ENCODE data around the gene PSMA1. TPM values are rescaled to one million over a fixed set of nuclear protein-coding genes. Genes with fewer than 3 reads are reported as not detected.
A peak's percentile ranks its signal among the peaks of the same experiment; 100 is the strongest.

The PSMA1 gene
- total RNA-seq, 1 donor from 2014 or later, result 123 TPM

DNA sequence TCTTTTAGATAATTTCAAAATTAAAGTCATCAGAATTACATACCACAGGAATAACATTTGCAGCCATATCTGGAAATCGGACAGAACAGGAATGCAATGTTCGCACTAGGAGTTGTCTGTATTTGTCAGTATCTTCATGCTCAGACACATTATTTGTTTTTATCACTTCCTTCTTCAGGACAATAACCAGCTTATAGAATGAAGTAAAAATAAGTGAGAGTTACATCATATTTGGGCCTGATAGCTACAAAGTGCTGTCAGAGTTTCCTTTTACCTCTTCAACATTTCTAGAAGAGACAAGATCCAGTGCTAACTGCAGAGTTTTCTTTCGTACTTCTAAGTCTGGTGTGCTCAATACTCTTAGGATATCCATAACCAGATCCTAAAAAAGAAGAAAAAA lies 39.5 kb downstream of the PSMA1 start:
- Histone ChIP-seq H3K27me3 (ENCODE audit: control insufficient read depth, insufficient read depth, low read length) (no peaks in the 10 kb centered on the region), H3K4me3 (ENCODE audit: low read depth, low read length) (no peak overlapping the region), H3K36me3 (ENCODE audit: control insufficient read depth, insufficient read depth, low read length) (peaks cover 14% of the 10 kb centered on the region)
- no peak for FAIRE-seq
- DNase-seq (ENCODE audit: low read depth), result peak; percentile 8
- TF ChIP-seq, protein P1, sequence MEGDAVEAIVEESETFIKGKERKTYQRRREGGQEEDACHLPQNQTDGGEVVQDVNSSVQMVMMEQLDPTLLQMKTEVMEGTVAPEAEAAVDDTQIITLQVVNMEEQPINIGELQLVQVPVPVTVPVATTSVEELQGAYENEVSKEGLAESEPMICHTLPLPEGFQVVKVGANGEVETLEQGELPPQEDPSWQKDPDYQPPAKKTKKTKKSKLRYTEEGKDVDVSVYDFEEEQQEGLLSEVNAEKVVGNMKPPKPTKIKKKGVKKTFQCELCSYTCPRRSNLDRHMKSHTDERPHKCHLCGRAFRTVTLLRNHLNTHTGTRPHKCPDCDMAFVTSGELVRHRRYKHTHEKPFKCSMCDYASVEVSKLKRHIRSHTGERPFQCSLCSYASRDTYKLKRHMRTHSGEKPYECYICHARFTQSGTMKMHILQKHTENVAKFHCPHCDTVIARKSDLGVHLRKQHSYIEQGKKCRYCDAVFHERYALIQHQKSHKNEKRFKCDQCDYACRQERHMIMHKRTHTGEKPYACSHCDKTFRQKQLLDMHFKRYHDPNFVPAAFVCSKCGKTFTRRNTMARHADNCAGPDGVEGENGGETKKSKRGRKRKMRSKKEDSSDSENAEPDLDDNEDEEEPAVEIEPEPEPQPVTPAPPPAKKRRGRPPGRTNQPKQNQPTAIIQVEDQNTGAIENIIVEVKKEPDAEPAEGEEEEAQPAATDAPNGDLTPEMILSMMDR (IDR thresholded peaks at IDR 0.05; ENCODE audit: insufficient read depth, low read length, severe bottlenecking), result no peak

DNA sequence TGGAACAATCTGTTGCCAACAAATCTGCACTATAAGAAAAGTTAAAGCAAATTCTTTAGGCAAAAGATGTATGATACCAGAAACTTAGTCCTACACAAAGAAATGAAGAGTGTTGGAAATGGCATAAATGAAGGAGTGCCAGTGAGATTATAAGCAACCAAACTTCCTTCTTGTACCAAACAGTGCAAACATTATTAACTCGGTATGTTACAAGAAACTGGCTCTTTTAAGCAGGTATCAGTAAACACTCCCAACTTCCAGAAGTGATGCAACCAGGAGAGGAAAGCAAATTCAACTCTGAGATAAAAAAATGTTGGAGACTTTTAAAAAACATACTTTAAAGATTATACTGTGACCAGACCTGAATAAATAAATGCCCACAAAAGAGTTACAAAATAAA lies 49.1 kb downstream of the PSMA1 start:
- TF ChIP-seq, protein P1 (IDR thresholded peaks at IDR 0.05; ENCODE audit: insufficient read depth, low read length, severe bottlenecking), result no peak
- Histone ChIP-seq H3K4me3 (ENCODE audit: low read depth, low read length) (no peak overlapping the region), H3K27me3 (ENCODE audit: control insufficient read depth, insufficient read depth, low read length) (no peaks in the 10 kb centered on the region), H3K36me3 (ENCODE audit: control insufficient read depth, insufficient read depth, low read length) (peaks cover 24% of the 10 kb centered on the region)
- FAIRE-seq (no peak), DNase-seq (ENCODE audit: low read depth) (no peak)

DNA sequence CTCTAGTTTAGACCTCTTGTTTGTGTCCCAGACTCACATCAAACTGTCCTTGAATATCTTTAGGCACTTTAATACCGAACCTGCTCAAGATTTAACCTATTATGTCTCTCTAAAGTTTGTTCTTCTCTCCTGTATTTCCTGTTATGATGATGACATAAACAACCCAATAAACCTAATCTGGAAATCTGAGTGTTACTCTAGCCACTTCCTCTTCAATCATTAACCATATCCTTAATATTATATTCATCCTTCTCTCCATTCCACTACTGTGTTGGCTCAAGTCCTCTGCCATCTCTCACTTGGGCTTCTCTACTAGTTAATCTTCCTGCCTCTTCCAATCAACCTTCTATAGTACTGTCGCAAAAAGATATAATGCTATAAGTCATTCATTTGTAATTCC lies 56.6 kb downstream of the PSMA1 start:
- FAIRE-seq, result no peak
- no peak for DNase-seq (ENCODE audit: low read depth)
- Histone ChIP-seq H3K27me3 (ENCODE audit: control insufficient read depth, insufficient read depth, low read length) (no peaks in the 10 kb centered on the region), H3K4me3 (ENCODE audit: low read depth, low read length) (no peak overlapping the region), H3K36me3 (ENCODE audit: control insufficient read depth, insufficient read depth, low read length) (peaks cover 18% of the 10 kb centered on the region)
- TF ChIP-seq, protein P1 (IDR thresholded peaks at IDR 0.05; ENCODE audit: insufficient read depth, low read length, severe bottlenecking), result no peak

DNA sequence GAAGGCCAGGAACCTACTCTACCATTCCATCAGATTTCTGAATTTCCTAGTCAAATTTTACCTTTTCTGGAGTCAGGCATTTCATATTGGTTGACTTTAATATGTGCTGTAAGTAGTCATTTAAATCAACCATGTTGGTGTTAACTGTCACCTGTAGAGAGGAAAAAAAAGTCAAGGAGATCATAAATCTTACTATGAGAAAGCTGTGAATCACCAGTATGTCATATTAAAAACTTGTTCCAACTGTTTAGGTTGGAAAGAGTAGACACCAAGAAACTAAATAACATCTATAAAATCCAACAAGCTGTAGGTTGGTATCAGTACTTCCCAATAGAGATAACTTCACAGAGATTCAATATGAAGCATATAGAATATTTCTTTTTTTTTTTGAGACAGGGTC lies 60.0 kb downstream of the PSMA1 start:
- H3K4me3 ChIP-seq (ENCODE audit: low read depth, low read length), result no peak overlapping the region
- H3K36me3 ChIP-seq (ENCODE audit: control insufficient read depth, insufficient read depth, low read length), result peaks cover 11% of the 10 kb centered on the region
- no peaks in the 10 kb centered on the region for H3K27me3 ChIP-seq (ENCODE audit: control insufficient read depth, insufficient read depth, low read length)
- TF ChIP-seq, protein P1 (IDR thresholded peaks at IDR 0.05; ENCODE audit: insufficient read depth, low read length, severe bottlenecking), result no peak
- peak; percentile 22 for DNase-seq (ENCODE audit: low read depth)
- FAIRE-seq, result no peak

DNA sequence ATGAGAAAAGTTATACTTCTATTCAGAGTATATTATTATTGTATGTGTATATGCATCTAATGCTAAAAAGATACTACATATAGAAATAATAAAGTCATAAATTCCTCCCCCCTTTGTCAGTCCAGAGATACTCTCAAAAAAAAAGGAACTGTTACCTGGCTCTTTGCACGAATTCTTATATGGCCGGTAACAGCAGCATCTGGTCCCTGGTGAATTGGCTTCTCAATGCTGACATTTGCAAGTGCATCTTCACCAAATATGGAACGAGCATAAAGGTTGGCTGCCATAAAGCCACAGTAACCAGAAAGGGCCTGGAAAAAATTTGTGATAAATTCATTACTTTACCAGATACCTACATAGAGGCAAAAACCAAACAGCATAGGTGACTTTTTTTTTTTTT lies 61.8 kb downstream of the PSMA1 start:
- Histone ChIP-seq H3K27me3 (ENCODE audit: control insufficient read depth, insufficient read depth, low read length) (no peaks in the 10 kb centered on the region), H3K36me3 (ENCODE audit: control insufficient read depth, insufficient read depth, low read length) (peaks cover 7% of the 10 kb centered on the region), H3K4me3 (ENCODE audit: low read depth, low read length) (no peak overlapping the region)
- no peak for DNase-seq (ENCODE audit: low read depth)
- no peak for FAIRE-seq
- TF ChIP-seq, protein P1 (IDR thresholded peaks at IDR 0.05; ENCODE audit: insufficient read depth, low read length, severe bottlenecking), result no peak

DNA sequence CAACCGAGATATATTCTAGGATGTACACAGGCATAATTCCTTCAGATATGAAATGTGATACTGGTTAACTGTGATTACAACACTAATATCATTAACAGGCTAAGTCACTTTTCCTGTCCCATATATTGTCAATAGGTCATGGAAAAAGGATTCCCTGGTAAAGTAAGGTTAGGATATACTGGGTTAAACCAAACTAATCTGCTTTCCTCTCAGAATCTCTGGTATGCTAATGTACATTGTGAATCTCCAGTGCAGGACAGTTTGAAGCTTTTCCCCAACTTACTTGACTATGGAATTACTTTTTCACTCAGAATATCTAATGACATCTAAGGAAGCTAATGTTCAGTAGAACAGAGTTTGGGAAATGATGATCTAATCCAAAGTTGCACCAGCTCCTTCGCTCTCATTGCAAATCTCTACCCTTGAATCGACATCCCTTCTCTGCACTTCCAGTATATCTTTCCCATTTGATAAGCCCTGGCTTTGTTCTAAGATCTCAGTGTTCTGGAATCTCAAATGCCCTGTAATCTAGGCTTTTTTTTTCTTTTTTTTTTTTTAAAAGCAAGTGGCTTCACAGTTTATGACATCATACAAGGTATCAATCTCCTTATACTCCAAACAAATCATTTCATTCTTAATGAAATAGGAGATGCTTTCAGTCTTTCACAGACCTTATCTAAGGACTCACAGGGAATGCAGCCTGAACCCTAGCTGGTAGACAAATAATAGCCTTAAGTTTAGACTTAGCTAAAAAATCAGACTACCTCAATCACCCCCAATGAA lies 64.3 kb downstream of the PSMA1 start:
- TF ChIP-seq, protein P1 (IDR thresholded peaks at IDR 0.05; ENCODE audit: insufficient read depth, low read length, severe bottlenecking), result no peak
- FAIRE-seq (no peak), DNase-seq (ENCODE audit: low read depth) (no peak)
- Histone ChIP-seq H3K27me3 (ENCODE audit: control insufficient read depth, insufficient read depth, low read length) (no peaks in the 10 kb centered on the region), H3K4me3 (ENCODE audit: low read depth, low read length) (no peak overlapping the region), H3K36me3 (ENCODE audit: control insufficient read depth, insufficient read depth, low read length) (peaks cover 2% of the 10 kb centered on the region)
